RWPE1 (cell line): ENCODE data around the gene KCTD6.
A peak's percentile ranks its signal among the peaks of the same experiment; 100 is the strongest.

ENCODE experiments used
- CTCF ChIA-PET: fragments of 350-600 bp; sonication (Branson Sonifier 250); formaldehyde crosslinking; extraction: SDS; loops from one replicate; lab custom pipeline; 2021; lab: Yijun Ruan, JAX
- POLR2A ChIA-PET: fragments of 400-600 bp; formaldehyde crosslinking; extraction: SDS; loops from one replicate; lab custom pipeline; 2020; ENCODE audit warnings: antibody characterized with exemption; ENCODE audit not compliant: low non-redundant PET; lab: Yijun Ruan, JAX
- DNase-seq: peaks from one replicate; pipeline ENCODE4 v3.0.0; 2012; ENCODE audit warnings: low spot score
- H3K27ac ChIP-seq: fragments of 450-650 bp; 2 replicates; pipeline ENCODE4 v1.5.1; 2017
- CTCF ChIP-seq: fragments of 450-650 bp; conservative IDR thresholded peaks from 2 replicates; pipeline ENCODE4 v1.5.1; 2017; ENCODE audit warnings: low read depth, mild to moderate bottlenecking

Gene KCTD6

GRCh38 chr3:58464866-58465265 lies 27.0 kb upstream of the KCTD6 start:
- TF ChIP-seq CTCF = no peak
- ChIA-PET CTCF (interaction anchor here (0.7 kb wide), 1 partner anchor 38 kb away, joined by 5 read pairs; no protein-coding TSS in a partner anchor), POLR2A (no interaction called here)
- no peak overlapping the region for H3K27ac ChIP-seq
- DNase-seq = no peak

- CTCF ChIA-PET = interaction anchor here (0.7 kb wide), 1 partner anchor 232 kb away, joined by 3 read pairs; no protein-coding TSS in a partner anchor
- DNase-seq = no peak
- H3K27ac ChIP-seq = no peak overlapping the region
- TF ChIP-seq CTCF = no peak
- POLR2A ChIA-PET = no interaction called here
Measured at GRCh38 chr3:58466899-58467563, 24.9 kb upstream of the KCTD6 start.

GRCh38 chr3:58469096-58469495 lies 22.8 kb upstream of the KCTD6 start:
- TF ChIP-seq CTCF = no peak

GRCh38 chr3:58470363-58471024 lies 21.4 kb upstream of the KCTD6 start:
- TF ChIP-seq CTCF = no peak
- ChIA-PET CTCF (no interaction called here), POLR2A (interaction anchor here (1.0 kb wide), 1 partner anchor 21 kb away, joined by 3 read pairs; no protein-coding TSS in a partner anchor)
- H3K27ac ChIP-seq = peak overlapping the region; percentile 93
- no peak for DNase-seq

More at GRCh38 chr3:58469096-58469495, 22.8 kb upstream of the KCTD6 start:
- POLR2A ChIA-PET = no interaction called here
- CTCF ChIA-PET = no interaction called here
- DNase-seq = no peak
- H3K27ac ChIP-seq = no peak overlapping the region

GRCh38 chr3:58471025-58471887 lies 20.6 kb upstream of the KCTD6 start:
- peak overlapping the region; percentile 93 for H3K27ac ChIP-seq
- peak; percentile 93 for DNase-seq
- no peak for TF ChIP-seq CTCF
- CTCF ChIA-PET = interaction anchor here (1.0 kb wide), 1 partner anchor 20 kb away, joined by 5 read pairs; no protein-coding TSS in a partner anchor
- POLR2A ChIA-PET = interaction anchor here (1.0 kb wide), 1 partner anchor 20 kb away, joined by 3 read pairs; no protein-coding TSS in a partner anchor

- no peak for DNase-seq
- no peak for TF ChIP-seq CTCF
- CTCF ChIA-PET = interaction anchor here (0.9 to 1.2 kb wide), 2 partner anchors 11 to 20 kb away, joined by 3 read pairs; no protein-coding TSS in a partner anchor
- POLR2A ChIA-PET = no interaction called here
- no peak overlapping the region for H3K27ac ChIP-seq
Measured at GRCh38 chr3:58473275-58473674, 18.6 kb upstream of the KCTD6 start.
